D341Med (cell line): Measurements from ENCODE around the gene METAP1.
"Not testable (repeated sequence)": the region's sequence is repeated elsewhere in the genome, so short reads cannot be mapped to it uniquely, and the experiment has no call there.

Experiments
- DNase-seq: peaks from one replicate; pipeline ENCODE4 v3.0.0; 2012; ENCODE audit warnings: low spot score

METAP1 gene

DNA sequence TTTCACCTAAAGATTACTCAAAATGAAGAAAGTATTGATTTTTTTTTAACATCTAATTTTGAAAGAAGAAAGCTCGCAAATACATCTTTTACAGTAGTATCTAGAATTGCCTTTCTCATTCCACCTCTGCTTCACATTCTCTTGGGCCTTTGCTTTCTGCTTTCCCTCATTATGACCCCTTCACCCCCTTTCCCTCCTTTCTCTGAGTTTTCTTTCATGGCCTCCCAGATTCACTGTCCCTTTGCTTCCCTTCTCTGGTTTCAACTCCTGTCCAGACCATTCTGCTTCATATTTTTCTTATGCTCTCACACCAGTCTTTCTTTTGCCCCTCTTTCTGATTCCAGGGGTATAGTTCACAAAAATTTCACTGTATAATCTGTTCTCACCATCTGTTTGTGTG is 64.0 kb downstream of the METAP1 start:
- no peak for DNase-seq

DNA sequence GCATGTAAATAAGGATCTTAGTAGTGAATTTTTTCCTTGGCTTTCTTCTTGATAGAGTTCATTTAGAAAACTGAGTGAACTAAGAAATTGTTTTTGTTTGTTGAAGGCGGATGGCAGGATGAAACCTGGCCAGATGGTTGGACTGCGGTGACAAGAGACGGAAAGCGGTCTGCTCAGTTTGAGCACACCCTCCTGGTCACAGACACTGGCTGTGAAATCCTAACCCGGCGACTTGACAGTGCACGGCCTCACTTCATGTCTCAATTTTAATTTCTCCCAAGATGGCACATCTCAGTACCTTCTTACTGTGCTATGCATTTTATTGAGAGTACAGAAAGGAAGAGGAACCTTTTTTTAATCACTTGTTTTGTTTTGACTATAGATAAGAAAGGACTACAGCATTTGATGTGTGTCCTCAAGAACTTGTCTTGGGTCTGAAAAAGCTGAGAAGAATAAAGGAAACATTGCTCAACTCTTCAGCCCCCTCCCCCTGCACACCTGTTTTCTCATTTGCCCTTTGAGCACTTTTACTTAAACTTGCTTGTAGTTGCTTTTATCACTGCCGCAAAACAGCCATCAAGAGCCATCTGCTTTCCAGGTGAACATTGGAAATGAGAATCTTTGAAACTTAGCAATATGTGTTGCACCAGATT is 65.7 kb downstream of the METAP1 start:
- DNase-seq: no peak

DNA sequence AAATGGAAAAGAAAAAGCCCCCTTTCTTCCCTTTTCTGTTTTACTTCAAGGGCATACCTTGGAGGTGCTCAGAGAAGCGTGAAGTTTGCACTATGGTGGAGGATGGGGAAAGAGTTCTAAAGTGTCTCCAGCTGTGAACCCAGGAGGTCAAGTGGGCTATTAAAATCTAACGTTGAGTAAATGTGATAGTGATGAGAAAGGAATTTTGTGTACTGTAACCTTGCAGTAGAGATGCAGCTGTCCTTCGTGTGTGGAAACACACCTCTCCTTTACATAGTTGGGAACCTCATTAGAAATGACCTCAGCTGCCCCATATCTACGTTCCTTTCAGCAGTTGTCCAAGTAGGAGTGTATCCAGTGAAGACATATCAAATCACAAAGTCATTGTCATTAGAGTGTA is 66.6 kb downstream of the METAP1 start:
- DNase-seq: no peak

DNA sequence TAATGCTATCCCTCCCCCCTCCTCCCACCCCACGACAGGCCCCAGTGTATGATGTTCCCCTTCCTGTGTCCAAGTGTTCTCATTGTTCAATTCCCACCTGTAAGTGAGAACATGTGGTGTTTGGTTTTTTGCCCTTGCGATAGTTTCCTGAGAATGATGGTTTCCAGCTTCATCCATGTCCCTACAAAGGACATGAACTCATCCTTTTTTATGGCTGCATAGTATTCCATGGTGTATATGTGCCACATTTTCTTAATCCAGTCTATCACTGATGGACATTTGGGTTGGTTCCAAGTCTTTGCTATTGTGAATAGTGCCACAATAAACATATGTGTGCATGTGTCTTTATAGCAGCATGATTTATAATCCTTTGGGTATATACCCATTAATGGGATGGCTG is 70.0 kb downstream of the METAP1 start:
- not testable (repeated sequence) for DNase-seq

DNA sequence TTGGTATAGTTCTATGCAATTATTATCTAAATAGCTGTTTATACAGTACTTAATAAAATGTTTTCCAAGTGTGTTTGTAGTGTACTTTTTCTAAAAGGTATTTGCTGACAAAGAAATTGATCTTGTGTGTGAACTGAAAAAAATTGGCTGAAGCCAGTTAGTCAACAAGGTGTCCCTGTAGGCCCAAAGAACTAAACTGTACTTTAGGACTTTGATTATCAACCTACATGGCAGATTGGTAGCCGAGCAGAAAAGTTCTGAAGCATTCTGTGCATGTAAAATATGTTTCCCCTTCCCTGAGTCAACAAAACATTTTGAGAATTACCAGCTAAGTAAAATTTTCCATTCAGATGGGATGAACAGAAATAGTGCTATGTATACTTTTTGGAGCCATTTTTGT is 72.1 kb downstream of the METAP1 start:
- no peak for DNase-seq

DNA sequence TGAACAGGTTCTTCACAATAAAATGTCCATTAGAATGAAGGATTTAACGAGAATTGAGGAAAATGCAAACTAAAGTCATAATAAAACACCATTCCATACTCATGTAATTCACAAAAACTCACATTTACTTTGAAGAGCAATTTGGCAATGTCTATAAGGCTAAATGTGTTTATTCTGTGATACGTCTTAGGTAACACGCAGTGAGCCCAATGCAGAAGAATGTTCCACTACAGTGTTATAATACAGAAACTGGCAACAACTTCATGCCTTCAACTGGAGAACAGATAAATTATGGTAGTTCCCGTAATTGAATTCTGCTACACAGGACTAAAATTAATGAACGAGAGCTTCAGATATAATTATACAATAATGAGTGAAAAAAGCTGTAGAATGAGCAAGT is 75.6 kb downstream of the METAP1 start:
- no peak for DNase-seq

DNA sequence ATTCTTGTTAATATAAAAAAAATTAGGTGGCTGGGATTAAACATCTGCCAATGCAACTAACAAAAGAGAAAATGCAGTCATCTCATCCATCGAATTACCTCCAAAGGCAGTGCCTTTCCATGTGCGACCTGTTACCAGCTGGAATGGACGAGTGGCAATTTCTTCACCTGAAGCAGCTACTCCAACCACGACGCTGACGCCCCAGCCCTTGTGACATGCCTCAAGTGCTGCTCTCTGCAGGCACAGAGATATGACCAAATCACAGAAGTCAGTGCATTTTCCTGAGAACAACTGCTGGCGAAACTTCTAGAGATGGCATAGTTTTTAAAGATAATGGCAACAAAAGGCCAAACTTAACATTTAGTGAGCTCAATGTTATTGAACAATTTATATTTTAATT is 79.3 kb downstream of the METAP1 start:
- DNase-seq: no peak

DNA sequence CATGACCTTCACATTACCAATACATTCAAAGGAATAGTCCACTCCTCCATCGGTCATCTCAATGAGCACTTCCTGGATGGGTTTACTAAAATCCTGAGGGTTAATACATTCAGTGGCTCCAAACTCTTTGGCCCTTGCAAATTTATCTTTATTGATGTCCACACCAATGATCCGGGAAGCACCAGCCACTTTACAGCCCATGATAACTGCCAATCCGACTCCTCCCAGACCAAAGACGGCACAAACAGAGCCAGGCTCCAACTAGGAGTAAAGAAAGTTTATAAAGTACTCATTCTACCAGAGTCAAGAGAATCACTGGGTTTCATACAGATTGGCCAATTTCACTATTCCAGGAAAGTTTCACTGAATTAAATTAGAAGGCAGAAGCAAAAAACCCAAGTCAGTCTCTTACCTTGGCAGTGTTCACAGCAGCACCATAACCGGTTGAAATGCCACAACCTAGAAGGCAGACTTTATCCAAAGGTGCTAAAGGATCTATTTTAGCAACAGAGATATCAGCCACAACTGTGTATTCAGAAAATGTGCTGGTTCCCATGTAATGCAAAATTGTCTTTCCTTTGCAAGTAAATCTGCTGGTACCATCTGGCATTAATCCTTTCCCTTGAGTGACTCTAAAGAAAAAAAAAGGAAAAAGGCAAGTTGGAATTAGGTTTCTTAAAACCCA is 80.9 kb downstream of the METAP1 start:
- DNase-seq: no peak

DNA sequence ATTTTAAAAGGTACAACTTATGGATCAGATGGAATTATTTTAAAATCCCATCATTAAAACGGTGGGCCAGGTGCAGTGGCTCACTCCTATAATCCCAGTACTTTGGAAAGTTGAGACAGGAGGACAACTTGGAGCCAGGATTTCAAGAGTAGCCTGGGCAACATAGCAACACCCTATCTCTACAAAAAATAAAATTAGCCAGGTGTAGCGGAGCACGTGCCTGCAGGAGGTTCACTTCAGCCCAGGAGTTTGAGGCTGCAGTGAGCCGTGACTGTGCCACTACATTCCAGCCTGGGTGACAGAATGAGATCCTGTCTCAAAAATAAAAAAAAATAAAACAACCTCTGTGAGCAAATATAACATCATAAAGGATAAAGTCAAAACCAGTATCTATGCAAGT is 81.7 kb downstream of the METAP1 start:
- no peak for DNase-seq

DNA sequence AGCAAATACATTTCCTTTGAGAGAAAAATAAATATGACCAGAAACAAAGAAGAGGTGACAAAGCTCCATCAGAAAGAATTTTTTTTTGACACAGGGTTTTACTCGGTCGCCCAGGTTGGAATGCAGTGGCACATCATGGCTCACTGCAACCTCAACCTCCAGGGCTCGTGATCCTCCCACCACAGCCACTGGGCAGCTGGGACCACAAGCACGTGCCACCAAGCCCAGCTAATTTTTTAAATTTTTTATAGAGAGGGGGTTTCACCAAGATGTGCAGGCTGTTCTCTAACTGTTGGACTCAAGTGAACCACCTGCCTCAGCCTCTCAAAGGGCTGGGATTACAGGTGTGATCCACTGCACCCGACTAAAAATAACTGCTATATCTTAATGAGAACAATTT is 82.8 kb downstream of the METAP1 start:
- DNase-seq: no peak

DNA sequence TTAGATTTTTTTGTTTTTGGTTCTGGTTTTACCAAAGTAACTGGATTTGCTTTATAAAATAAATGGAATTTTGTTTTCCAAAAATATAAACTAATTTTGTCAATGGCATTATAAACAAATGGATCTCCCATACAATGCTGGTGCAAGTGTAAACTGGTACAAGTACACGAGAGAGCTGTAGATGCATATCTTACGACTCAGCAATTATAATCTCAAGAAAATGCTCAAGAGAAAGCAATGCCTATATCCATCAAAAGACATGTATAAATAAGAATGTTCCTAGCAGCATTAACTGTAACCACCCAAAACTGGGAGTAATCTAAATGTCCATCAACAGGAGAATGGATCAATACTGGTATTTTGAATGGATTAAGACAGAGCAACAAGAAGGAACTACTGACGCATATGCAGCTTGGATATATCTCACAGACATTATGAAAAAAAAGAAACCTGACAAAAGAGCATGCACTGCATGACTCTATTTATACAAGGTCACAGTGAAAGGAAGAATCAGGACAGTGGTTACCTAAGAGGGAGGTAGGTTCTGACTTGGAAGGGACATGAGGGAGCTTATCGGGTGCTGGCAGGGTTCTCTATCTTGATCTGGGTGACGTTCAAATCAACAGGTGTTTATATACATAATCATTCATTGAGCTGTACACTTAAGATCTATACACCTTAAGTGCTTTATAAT is 83.6 kb downstream of the METAP1 start:
- DNase-seq: no peak

DNA sequence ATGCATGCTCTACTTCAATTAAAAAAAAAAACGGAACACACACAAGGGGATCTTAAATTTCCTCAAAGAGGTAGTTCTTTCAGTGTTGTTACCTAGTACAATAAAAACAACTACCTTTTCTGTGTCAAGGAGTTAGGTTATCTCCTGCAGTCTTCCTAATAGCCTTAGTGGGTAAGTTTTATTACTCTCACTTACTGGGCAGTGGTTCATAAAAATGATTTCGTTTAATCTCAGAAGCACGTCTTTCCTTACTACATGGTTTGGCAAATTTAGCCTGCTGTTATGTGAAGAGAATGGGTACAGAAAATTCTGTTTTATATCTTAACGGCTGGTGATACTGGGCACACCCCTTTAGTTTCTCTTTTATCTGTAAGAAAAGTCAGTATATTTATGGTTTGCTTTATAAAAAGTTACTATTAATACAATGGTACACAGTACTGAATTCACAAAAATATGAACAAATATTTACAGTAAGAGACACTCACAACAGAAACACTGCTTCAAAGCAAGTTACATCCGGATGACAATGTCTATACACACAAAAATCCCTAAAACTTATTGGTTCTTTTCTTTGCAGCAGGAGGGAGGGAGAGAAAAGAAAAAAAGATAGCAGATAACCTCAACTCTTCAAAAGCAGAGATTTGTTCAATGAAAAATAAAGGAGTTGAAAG is 84.2 kb downstream of the METAP1 start:
- DNase-seq: no peak

DNA sequence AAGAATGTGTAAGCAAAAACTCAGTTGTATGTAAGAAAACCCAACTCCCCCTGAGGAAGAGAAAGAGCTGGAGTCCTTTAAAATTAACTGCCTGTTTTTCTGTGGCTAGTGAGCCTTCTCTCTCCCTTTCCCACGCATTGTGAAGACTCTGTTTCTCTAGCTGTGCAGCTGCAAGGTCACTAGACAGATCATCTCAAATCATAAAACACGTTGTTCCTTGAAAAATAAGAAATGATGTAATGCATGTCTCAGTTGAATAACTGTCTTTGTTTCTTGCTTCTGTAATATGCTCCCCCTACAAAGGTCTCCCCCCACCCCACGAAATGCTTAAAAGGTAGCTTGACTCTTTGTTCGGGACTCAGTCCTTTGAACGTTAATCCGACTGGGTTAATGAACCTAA is 85.3 kb downstream of the METAP1 start:
- not testable (repeated sequence) for DNase-seq

DNA sequence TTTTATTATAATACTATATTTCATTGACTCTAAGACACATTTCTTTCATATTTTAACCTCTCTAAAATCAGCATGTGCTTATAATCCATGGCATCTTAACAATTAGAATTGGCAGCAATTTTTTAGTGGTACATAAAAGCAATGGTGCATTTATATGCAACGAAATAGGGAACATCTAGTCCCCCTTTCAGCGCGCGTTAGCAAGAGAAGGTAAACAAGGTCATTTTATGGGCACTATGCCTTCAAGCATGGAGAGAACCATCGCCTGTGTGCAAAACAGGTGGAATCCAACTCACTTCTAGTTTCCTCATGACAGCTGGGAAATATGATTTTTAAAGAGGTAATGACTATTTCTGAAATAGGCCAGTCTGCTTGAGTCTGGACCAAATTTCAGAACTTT is 86.7 kb downstream of the METAP1 start:
- DNase-seq: no peak

DNA sequence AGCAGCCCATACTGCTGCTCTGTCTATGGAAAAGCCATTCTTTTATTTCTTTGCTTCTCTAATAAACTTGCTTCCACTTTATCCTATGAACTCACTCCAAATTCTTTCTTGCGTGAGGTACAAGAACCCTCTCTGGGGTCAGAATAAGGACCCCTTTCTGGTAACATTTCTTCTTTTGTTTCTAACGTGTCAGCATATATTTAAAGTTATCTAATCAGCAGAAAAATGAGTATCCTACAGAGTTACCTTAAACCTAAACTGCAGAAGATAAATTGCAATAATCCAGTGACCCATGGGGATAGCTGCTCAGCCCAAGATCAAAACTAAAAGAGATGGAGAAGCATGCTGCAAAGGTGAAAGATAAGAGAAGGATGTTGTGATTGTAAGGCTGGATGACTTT is 89.1 kb downstream of the METAP1 start:
- DNase-seq: no peak

DNA sequence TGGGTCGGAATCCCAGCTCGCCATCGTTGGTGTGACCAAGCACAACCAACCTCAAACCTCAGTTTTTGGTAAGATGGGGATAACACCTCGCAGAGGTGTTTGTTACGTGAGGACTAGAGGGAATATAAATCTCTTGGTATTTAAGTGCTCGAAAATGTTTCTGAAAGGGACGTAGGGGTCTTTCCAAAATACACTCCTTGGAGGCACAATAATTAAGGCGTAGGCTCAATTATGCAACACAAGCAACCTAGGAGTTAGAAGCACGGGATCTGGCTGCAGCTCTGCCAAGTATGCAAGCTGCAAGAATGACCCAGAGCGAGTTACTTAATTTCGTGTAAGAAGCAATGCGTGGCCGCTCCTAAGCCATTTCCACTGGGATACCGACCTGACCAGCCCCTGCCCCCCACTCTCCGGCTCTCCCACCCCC is 92.5 kb downstream of the METAP1 start:
- DNase-seq: peak; percentile 56

DNA sequence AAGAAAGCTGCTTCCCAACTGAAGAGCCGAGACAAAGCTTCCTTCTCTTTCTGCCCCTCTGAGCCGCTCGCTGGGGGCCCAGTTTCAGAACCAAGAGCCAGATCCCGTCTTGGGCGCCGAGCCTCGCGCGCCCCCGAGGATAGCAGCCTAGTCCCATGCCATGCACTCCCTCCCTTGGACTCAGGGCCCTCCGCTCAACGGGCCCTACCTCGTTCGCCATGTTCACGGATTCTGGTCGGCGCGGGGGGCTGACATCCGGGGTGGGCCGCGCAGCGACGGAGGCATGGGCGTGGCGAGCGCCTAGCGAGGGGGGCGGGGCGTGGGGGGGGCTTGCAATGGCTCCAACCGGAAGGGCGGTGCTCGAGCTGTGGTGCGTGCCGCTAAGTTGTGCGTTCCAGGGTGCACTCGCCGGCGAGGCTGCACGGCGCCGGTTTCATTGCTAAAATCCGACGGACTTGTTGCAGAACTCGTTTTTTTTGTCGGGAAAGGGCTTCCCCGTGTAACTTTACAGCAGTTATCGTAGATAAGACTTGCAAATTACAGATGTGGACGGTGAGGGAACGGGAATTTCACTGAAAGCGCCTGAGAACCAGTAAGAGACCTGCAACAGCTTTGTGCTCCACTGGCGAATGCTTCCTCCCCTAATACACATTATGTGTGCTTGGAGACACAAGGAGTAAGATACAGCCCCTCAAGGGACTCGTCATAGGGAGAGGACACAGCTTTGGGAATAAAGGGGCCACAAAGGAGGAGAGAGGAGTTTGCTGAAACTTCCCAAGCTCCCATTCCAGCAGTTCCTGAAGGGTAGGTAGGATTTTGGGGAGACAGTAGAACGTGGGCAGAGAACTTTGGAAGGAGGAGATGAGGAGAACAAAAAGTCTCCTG is 93.2 kb downstream of the METAP1 start, which contains the start of gene ADH5:
Gene ADH5 (minus strand): TSS at position 308 of the 885 bp plus-strand sequence. CDS start 88 bp downstream, at position 220.
- DNase-seq: peak; percentile 97

DNA sequence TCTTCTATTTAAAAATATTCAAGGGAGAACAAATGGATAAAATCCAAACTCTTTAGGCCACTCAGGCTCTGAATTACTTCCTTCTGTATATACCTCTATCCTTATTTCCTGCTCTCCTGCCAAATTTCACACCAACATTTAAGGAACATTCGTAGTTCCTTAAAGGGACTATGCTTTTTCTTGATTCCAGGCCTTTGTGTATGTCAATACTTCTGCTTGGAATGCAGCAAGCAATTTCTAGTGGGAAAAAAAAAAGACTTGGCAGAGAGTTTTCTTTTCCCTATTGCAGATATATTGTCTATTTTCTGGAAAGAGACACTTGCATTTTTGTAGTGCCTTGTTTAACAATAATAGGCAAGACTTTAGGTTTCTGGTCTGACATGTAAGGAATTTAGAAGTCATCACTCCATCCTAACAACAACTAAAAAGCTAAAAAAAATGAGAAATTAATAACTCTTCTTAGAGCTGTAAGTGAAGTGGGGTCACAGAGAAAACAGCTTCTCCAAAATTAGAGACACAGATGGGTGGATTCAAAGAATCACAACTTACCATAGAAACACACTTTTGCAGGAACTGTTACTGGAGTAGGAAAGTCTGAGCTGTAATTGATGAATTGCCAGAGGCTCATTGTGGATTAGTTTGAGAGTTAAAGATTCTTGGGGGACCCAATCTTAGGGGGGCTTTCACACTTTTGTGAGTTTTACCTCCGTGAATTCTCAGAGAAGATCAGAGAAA is 95.1 kb downstream of the METAP1 start:
- DNase-seq: no peak

DNA sequence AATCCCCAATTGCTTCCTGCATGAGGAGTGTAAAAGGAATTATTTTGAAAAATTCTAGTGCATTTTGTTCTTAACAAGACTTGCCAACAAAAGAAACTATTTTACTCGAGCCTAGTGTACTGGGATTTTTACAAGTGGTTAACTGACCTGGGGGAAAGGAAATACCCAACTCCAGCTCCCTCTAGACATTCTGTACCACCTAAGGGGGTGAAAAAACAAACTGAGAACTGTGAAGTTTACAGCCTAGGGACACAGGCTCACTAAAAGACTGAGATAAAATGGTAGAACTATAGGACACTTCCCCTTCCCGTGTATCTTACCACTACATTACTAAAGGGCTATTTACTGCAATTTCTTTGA is 95.7 kb downstream of the METAP1 start:
- no peak for DNase-seq

DNA sequence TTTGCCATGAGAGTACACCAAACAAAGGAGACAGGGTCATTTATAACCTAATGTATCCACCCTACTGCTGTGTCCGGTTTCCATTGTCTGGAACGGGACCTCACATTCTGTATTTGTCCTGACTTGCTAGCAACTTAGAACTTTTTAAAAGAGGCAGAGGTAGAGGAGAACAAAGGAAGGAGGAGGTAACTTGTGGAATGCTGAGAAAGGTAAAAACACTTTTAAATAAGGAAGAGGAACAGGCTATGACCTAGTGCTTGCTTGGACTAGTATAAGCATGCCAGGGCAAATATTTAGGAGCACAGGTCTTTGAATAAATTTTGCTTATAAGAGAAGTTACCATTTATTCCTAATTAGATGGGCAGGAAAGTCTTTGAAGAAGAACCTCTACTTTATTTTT is 96.3 kb downstream of the METAP1 start:
- not testable (repeated sequence) for DNase-seq

DNA sequence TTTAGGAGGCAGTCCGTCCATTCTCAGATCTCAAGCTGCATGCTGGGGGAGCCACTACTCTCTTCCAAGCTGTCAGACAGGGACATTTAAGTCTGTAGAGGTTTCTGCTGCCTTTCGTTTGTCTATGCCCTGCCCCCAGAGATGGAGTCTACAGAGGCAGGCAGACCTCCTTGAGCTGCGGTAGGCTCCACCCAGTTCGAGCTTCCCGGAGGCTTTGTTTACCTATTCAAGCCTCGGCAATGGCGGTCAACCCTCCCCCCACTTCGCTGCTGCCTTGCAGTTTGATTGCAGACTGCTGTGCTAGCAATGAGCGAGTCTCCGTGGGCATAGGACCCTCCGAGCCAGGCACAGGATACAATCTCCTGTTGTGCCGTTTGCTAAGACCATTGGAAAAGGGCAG is 103.8 kb downstream of the METAP1 start:
- DNase-seq: no peak
